ENCODE results near the gene C14orf132.

DNA sequence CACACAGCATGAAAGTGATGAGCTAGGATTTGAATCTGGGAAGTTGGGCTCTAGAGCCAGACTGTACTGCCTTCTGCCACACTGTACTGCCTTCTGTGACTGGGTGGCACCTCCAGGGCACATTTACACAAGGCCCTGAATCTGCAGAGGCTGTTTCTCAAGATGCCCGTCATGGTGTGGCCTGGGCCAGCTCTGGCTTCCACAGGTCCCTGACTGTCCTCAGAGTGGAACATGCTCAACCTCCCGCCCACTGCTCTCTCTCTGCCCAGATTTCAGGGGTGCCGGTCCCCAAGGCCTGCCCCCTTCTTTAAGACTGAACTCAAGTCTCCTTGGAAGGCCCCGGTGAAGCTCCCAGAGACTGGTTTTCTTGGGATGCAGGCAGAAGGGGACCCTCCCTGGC lies 50.2 kb downstream of the C14orf132 start:
- no peak for TF ChIP-seq RARB (CRISPR knock-in tag; IDR thresholded peaks at IDR 0.05)
- no peak for TF ChIP-seq ZFP30 (CRISPR knock-in tag; IDR thresholded peaks at IDR 0.05)

Measured in SK-N-SH treated with all-trans-retinoic acid at 6 μM for 48 hours (cell line).